Measurements from ENCODE around the gene MAP3K3. TPM values are rescaled to one million over a fixed set of nuclear protein-coding genes. Genes with fewer than 3 reads are reported as not detected.

The MAP3K3 gene
- total and polyA plus RNA-seq, 2 experiments from 2014 or later, result 8.6 to 36.7 TPM

DNA sequence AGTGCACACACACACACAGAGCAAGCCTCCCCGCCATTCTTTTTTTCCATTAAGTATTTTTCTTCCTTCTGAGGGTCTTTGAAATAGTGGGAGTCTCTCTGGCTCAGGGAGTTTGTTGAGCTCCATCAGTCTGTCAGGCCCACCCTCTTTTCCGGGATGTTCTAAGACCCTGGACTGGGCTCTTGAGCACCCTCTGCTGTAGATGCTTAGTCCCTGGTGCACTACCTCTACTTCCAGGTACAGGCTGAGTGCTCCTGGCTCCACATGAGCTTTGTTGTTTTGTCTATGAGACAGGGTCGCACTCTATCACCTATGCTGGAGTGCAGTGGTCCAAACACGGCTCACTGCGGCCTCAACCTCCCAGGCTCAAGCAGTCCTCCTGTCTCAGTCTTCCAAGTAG is 57.0 kb downstream of the MAP3K3 start:
- H3K79me2 ChIP-seq (ENCODE audit: insufficient read depth), result no peaks in the 10 kb centered on the region
- in situ Hi-C loops (cut with MboI), result no loop called here
- 96 to 98% methylated on average over 5 of the region's 5 CpGs for WGBS, 2 experiments (ENCODE audit: low coverage in 1 of 2, low lambda C conversion rate in 2 of 2, missing lambda C conversion rate in 2 of 2)
- H3K9ac ChIP-seq, result no peak overlapping the region
- no peak overlapping the region for H3K27ac ChIP-seq
- no peak overlapping the region for H2AFZ ChIP-seq
- no peaks in the 10 kb centered on the region for H4K20me1 ChIP-seq (ENCODE audit: insufficient read depth)
- TF ChIP-seq EZH2 (IDR thresholded peaks at IDR 0.05; ENCODE audit: insufficient read depth, poor library complexity, severe bottlenecking) (no peak), EZH2phosphoT487 (IDR thresholded peaks at IDR 0.05; ENCODE audit: insufficient read depth, low read depth) (no peak)
- H3K9me2 ChIP-seq (ENCODE audit: insufficient read depth), result no peaks in the 10 kb centered on the region
- H3K9me3 ChIP-seq (ENCODE audit: low read depth), result no peaks in the 10 kb centered on the region
- H3K36me3 ChIP-seq (ENCODE audit: low read depth), result peaks cover 19% of the 10 kb centered on the region; the same call in 1 of the 2 replicates
- H3K4me1 ChIP-seq (ENCODE audit: insufficient read depth), result 0 out of 2 replicates have a peak, but pooled peaks cover 11% of the 10 kb centered on the region
- no peak overlapping the region for H3K4me2 ChIP-seq (ENCODE audit: unreplicated experiment)
- H3K4me3 ChIP-seq, result no peak overlapping the region
- no peaks in the 10 kb centered on the region for H3K27me3 ChIP-seq (replicated peaks; ENCODE audit: insufficient read depth)
- H3F3A ChIP-seq (ENCODE audit: insufficient read depth), result no peaks in the 10 kb centered on the region
- no peak for DNase-seq

GRCh38 chr17:63680700-63681099 is 58.5 kb downstream of the MAP3K3 start:
- no peaks in the 10 kb centered on the region for H3F3A ChIP-seq (ENCODE audit: insufficient read depth)
- TF ChIP-seq EZH2 (IDR thresholded peaks at IDR 0.05; ENCODE audit: insufficient read depth, poor library complexity, severe bottlenecking) (no peak), EZH2phosphoT487 (IDR thresholded peaks at IDR 0.05; ENCODE audit: insufficient read depth, low read depth) (no peak)
- in situ Hi-C loops (cut with MboI), result no loop called here
- no peak overlapping the region for H3K4me2 ChIP-seq (ENCODE audit: unreplicated experiment)
- 95 to 100% methylated on average over 1 of the region's 1 CpG for WGBS, 2 experiments (ENCODE audit: low coverage in 1 of 2, low lambda C conversion rate in 2 of 2, missing lambda C conversion rate in 2 of 2)
- H3K36me3 ChIP-seq (ENCODE audit: low read depth), result peaks cover 21% of the 10 kb centered on the region; the same call in 1 of the 2 replicates
- no peak overlapping the region for H3K9ac ChIP-seq
- H3K4me1 ChIP-seq (ENCODE audit: insufficient read depth), result peaks cover 14% of the 10 kb centered on the region; the same call in 1 of the 2 replicates
- no peaks in the 10 kb centered on the region for H3K27me3 ChIP-seq (replicated peaks; ENCODE audit: insufficient read depth)
- H3K9me2 ChIP-seq (ENCODE audit: insufficient read depth), result no peaks in the 10 kb centered on the region
- H2AFZ ChIP-seq, result no peak overlapping the region
- DNase-seq, result no peak
- H3K9me3 ChIP-seq (ENCODE audit: low read depth), result no peaks in the 10 kb centered on the region
- no peaks in the 10 kb centered on the region for H4K20me1 ChIP-seq (ENCODE audit: insufficient read depth)
- H3K27ac ChIP-seq, result no peak overlapping the region
- no peak overlapping the region for H3K4me3 ChIP-seq
- H3K79me2 ChIP-seq (ENCODE audit: insufficient read depth), result no peaks in the 10 kb centered on the region

GRCh38 chr17:63681530-63681929 is 59.3 kb downstream of the MAP3K3 start:
- no peak overlapping the region for H3K9ac ChIP-seq
- no peaks in the 10 kb centered on the region for H3K9me3 ChIP-seq (ENCODE audit: low read depth)
- no peak overlapping the region for H3K4me2 ChIP-seq (ENCODE audit: unreplicated experiment)
- no peaks in the 10 kb centered on the region for H3K27me3 ChIP-seq (replicated peaks; ENCODE audit: insufficient read depth)
- no peak for DNase-seq
- peaks cover 25% of the 10 kb centered on the region; the same call in 1 of the 2 replicates for H3K36me3 ChIP-seq (ENCODE audit: low read depth)
- WGBS, 2 experiments (ENCODE audit: low coverage in 1 of 2, low lambda C conversion rate in 2 of 2, missing lambda C conversion rate in 2 of 2), result 92 to 93% methylated on average over 8 of the region's 8 CpGs
- no peak for TF ChIP-seq EZH2 (IDR thresholded peaks at IDR 0.05; ENCODE audit: insufficient read depth, poor library complexity, severe bottlenecking)
- no peak for TF ChIP-seq EZH2phosphoT487 (IDR thresholded peaks at IDR 0.05; ENCODE audit: insufficient read depth, low read depth)
- in situ Hi-C loops (cut with MboI), result no loop called here
- no peaks in the 10 kb centered on the region for H3K9me2 ChIP-seq (ENCODE audit: insufficient read depth)
- H3K4me1 ChIP-seq (ENCODE audit: insufficient read depth), result peaks cover 8% of the 10 kb centered on the region; the same call in 1 of the 2 replicates
- no peak overlapping the region for H3K27ac ChIP-seq
- H2AFZ ChIP-seq, result no peak overlapping the region
- H3K79me2 ChIP-seq (ENCODE audit: insufficient read depth), result no peaks in the 10 kb centered on the region
- H3F3A ChIP-seq (ENCODE audit: insufficient read depth), result no peaks in the 10 kb centered on the region
- no peaks in the 10 kb centered on the region for H4K20me1 ChIP-seq (ENCODE audit: insufficient read depth)
- no peak overlapping the region for H3K4me3 ChIP-seq

DNA sequence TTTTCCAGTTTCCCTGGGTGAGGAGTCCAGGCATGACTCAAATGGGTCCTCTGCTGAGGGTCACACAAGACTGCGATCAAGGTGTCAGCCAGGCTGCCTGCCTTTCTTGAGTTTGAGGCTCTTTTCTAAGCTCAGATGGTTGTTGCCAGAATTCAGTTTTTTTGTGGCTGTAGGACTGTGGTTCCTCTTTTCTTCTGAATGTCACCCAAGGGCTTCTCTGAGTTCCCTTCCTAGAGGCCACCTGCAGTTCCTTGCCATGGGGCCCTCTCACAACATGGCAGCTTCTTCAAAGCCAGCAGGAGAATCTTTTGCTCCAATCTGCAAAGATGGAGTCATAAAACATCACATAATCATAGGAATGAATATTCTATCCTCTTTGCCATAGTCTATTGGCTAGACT is 60.2 kb downstream of the MAP3K3 start:
- H2AFZ ChIP-seq, result no peak overlapping the region
- no peaks in the 10 kb centered on the region for H3F3A ChIP-seq (ENCODE audit: insufficient read depth)
- no peaks in the 10 kb centered on the region for H3K9me2 ChIP-seq (ENCODE audit: insufficient read depth)
- no peaks in the 10 kb centered on the region for H3K27me3 ChIP-seq (replicated peaks; ENCODE audit: insufficient read depth)
- H3K9ac ChIP-seq, result no peak overlapping the region
- H3K9me3 ChIP-seq (ENCODE audit: low read depth), result no peaks in the 10 kb centered on the region
- in situ Hi-C loops (cut with MboI), result no loop called here
- H3K4me3 ChIP-seq, result no peak overlapping the region
- H4K20me1 ChIP-seq (ENCODE audit: insufficient read depth), result no peaks in the 10 kb centered on the region
- H3K27ac ChIP-seq, result no peak overlapping the region
- 97 to 100% methylated on average over 1 of the region's 1 CpG for WGBS, 2 experiments (ENCODE audit: low coverage in 1 of 2, low lambda C conversion rate in 2 of 2, missing lambda C conversion rate in 2 of 2)
- H3K4me1 ChIP-seq (ENCODE audit: insufficient read depth), result peaks cover 8% of the 10 kb centered on the region; the same call in 1 of the 2 replicates
- no peak for DNase-seq
- no peak for TF ChIP-seq EZH2 (IDR thresholded peaks at IDR 0.05; ENCODE audit: insufficient read depth, poor library complexity, severe bottlenecking)
- TF ChIP-seq EZH2phosphoT487 (IDR thresholded peaks at IDR 0.05; ENCODE audit: insufficient read depth, low read depth), result no peak
- peaks cover 25% of the 10 kb centered on the region; the same call in 1 of the 2 replicates for H3K36me3 ChIP-seq (ENCODE audit: low read depth)
- no peak overlapping the region for H3K4me2 ChIP-seq (ENCODE audit: unreplicated experiment)
- no peaks in the 10 kb centered on the region for H3K79me2 ChIP-seq (ENCODE audit: insufficient read depth)

- Histone ChIP-seq H3K4me1 (ENCODE audit: insufficient read depth) (peaks cover 8% of the 10 kb centered on the region; the same call in 1 of the 2 replicates), H3K27me3 (replicated peaks; ENCODE audit: insufficient read depth) (no peaks in the 10 kb centered on the region), H3K27ac (no peak overlapping the region), H4K20me1 (ENCODE audit: insufficient read depth) (no peaks in the 10 kb centered on the region), H3K9me3 (ENCODE audit: low read depth) (no peaks in the 10 kb centered on the region), H3K9ac (no peak overlapping the region), H3K9me2 (ENCODE audit: insufficient read depth) (no peaks in the 10 kb centered on the region), H2AFZ (no peak overlapping the region), H3F3A (ENCODE audit: insufficient read depth) (no peaks in the 10 kb centered on the region), H3K4me2 (ENCODE audit: unreplicated experiment) (no peak overlapping the region), H3K79me2 (ENCODE audit: insufficient read depth) (no peaks in the 10 kb centered on the region), H3K36me3 (ENCODE audit: low read depth) (peaks cover 25% of the 10 kb centered on the region; the same call in 1 of the 2 replicates), H3K4me3 (no peak overlapping the region)
- in situ Hi-C loops (cut with MboI), result no loop called here
- DNase-seq, result no peak
- TF ChIP-seq EZH2 (IDR thresholded peaks at IDR 0.05; ENCODE audit: insufficient read depth, poor library complexity, severe bottlenecking) (no peak), EZH2phosphoT487 (IDR thresholded peaks at IDR 0.05; ENCODE audit: insufficient read depth, low read depth) (no peak)
These were observed 60.8 kb downstream of the MAP3K3 start for GRCh38 chr17:63682981-63683380.
